Measurements from ENCODE around the gene GLTP. TPM values are rescaled to one million over a fixed set of nuclear protein-coding genes. Genes with fewer than 3 reads are reported as not detected.

Gene GLTP
- total and polyA plus RNA-seq, 2 of the 13 experiments (the other 11 are each of a cell fraction or from before 2014, with no cell fraction given), result 10.7 to 12.9 TPM

GRCh38 chr12:109863847-109864712 is 16.3 kb downstream of the GLTP start (continued):
- no peak; the same call in 1 of the 2 replicates for TF ChIP-seq GTF3A (CRISPR knock-in tag; conservative IDR thresholded peaks at IDR 0.05)
- no peak for TF ChIP-seq ZNF674 (CRISPR knock-in tag; IDR thresholded peaks at IDR 0.05; ENCODE audit: low read depth)
- TF ChIP-seq NAIF1 (CRISPR knock-in tag; IDR thresholded peaks at IDR 0.05; ENCODE audit: borderline replicate concordance), result no peak
- no peak for TF ChIP-seq ZBTB21 (CRISPR knock-in tag; IDR thresholded peaks at IDR 0.05)
- no peak for TF ChIP-seq HDAC6 (IDR thresholded peaks at IDR 0.05; ENCODE audit: low read depth, low read length)
- no peak for TF ChIP-seq CEBPZ (IDR thresholded peaks at IDR 0.05; ENCODE audit: low read length)
- TF ChIP-seq NR2F6 (IDR thresholded peaks at IDR 0.05), result peak; percentile 73
- peak; percentile 91 for TF ChIP-seq NR2F6 (CRISPR knock-in tag; IDR thresholded peaks at IDR 0.05)
- TF ChIP-seq CEBPG (CRISPR knock-in tag; IDR thresholded peaks at IDR 0.05), result peak; percentile 95
- TF ChIP-seq ZNF850 (CRISPR knock-in tag; conservative IDR thresholded peaks at IDR 0.05), result no peak
- peak; percentile 73 for TF ChIP-seq ZFX (CRISPR knock-in tag; IDR thresholded peaks at IDR 0.05; ENCODE audit: low read depth)
- TF ChIP-seq ZNF136 (CRISPR knock-in tag; IDR thresholded peaks at IDR 0.05; ENCODE audit: low read depth), result no peak
- TF ChIP-seq IRF1 (CRISPR knock-in tag; IDR thresholded peaks at IDR 0.05; ENCODE audit: low read depth), result no peak
- TF ChIP-seq ATF5 (CRISPR knock-in tag; IDR thresholded peaks at IDR 0.05; ENCODE audit: low read depth), result no peak
- TF ChIP-seq ZBTB39 (CRISPR knock-in tag; IDR thresholded peaks at IDR 0.05), result no peak
- TF ChIP-seq ZNF800 (CRISPR knock-in tag; IDR thresholded peaks at IDR 0.05), result 0 out of 2 replicates have a peak, but pooled peaks have one; percentile 53
- TF ChIP-seq KDM1A (CRISPR knock-in tag; IDR thresholded peaks at IDR 0.05), result no peak; the same call in none of the 2 replicates
- no peak for TF ChIP-seq ZNF333 (CRISPR knock-in tag; IDR thresholded peaks at IDR 0.05; ENCODE audit: borderline replicate concordance)
- TF ChIP-seq MYPOP (CRISPR knock-in tag; IDR thresholded peaks at IDR 0.05), result 0 out of 2 replicates have a peak, but pooled peaks have one; percentile 64
